H1 (cell line): ENCODE measurements around the gene MGAT5B. TPM values are rescaled to one million over a fixed set of nuclear protein-coding genes. Genes with fewer than 3 reads are reported as not detected.

Source experiments
- CTCF ChIA-PET: fragments of 300-600 bp; sonication (Branson Sonifier 250); formaldehyde crosslinking; loops from one replicate; lab custom pipeline; 2021; ENCODE audit not compliant: partially characterized antibody; lab: Charles Lee
- POLR2A ChIA-PET: fragments of 300-600 bp; sonication (Branson Sonifier 250); formaldehyde crosslinking; loops from one replicate; lab custom pipeline; 2021; ENCODE audit warnings: inconsistent platforms; ENCODE audit not compliant: partially characterized antibody; lab: Charles Lee
- DNase-seq, 2 experiments: peaks; one replicate each; pipeline versions ENCODE4 v3.0.0 to v3.0.0-alpha.2; 2010 to 2022; ENCODE audit warnings: low spot score in 2 of 2, low read depth in 1 of 2, mixed read lengths in 1 of 2
- FAIRE-seq: peaks from 2 replicates; lab custom pipeline; 2011; peaks lifted over from hg19 to GRCh38; lab: Jason Lieb, UNC
- H2AFZ ChIP-seq: 2 replicates; pipeline ENCODE4 v1.8.1; 2012; ENCODE audit warnings: low read length, inconsistent platforms
- H2AK5ac ChIP-seq: 2 replicates; pipeline ENCODE4 v1.6.1; 2013; ENCODE audit warnings: low read depth, low read length
- H2BK120ac ChIP-seq: replicated peaks from 2 replicates; pipeline ENCODE3; 2013; ENCODE audit warnings: low read depth, low read length, inconsistent platforms
- H2BK12ac ChIP-seq: 2 replicates; pipeline ENCODE4 v1.6.1; 2013; ENCODE audit warnings: low read depth, low read length
- H2BK15ac ChIP-seq: 2 replicates; pipeline ENCODE4 v1.6.1; 2013; ENCODE audit warnings: low read length
- H2BK20ac ChIP-seq: 2 replicates; pipeline ENCODE4 v1.6.1; 2013; ENCODE audit warnings: low read length
- H2BK5ac ChIP-seq: 2 replicates; pipeline ENCODE4 v1.6.1; 2013; ENCODE audit warnings: low read depth, low read length
- H3K14ac ChIP-seq: 2 replicates; pipeline ENCODE4 v1.6.1; 2013; ENCODE audit warnings: inconsistent platforms; ENCODE audit not compliant: insufficient read length
- H3K18ac ChIP-seq: 2 replicates; pipeline ENCODE4 v1.6.1; 2013; ENCODE audit warnings: low read length; ENCODE audit errors: extremely low read depth
- H3K23ac ChIP-seq: 2 replicates; pipeline ENCODE4 v1.6.1; 2013; ENCODE audit warnings: inconsistent platforms; ENCODE audit not compliant: insufficient read length
- H3K23me2 ChIP-seq: 2 replicates; pipeline ENCODE4 v1.6.1; 2013; ENCODE audit warnings: low read depth, low read length
- H3K27ac ChIP-seq: 2 replicates; pipeline ENCODE4 v1.6.1; 2011; ENCODE audit warnings: low read depth, low read length, inconsistent platforms
- H3K27me3 ChIP-seq, 4 experiments: replicated peaks in 1 of 4; 1 replicate in 1 of 4; 2 replicates in 3 of 4; pipeline versions ENCODE4 v1.6.1 to v1.8.1; 2011 to 2013; ENCODE audit warnings: low read length in 3 of 4, mild to moderate bottlenecking in 3 of 4, inconsistent platforms in 2 of 4, mixed read lengths in 2 of 4, moderate library complexity in 1 of 4; ENCODE audit not compliant: control insufficient read depth in 3 of 4, insufficient read depth in 3 of 4; ENCODE audit errors: extremely low read depth in 1 of 4
- H3K36me3 ChIP-seq, 4 experiments: 2 replicates each; pipeline versions ENCODE4 v1.6.1 to v1.8.1; 2011 to 2013; ENCODE audit warnings: mild to moderate bottlenecking in 4 of 4, low read length in 3 of 4, moderate library complexity in 2 of 4, control low read depth in 1 of 4, inconsistent platforms in 1 of 4; ENCODE audit not compliant: insufficient read depth in 4 of 4, control insufficient read depth in 2 of 4
- H3K4ac ChIP-seq: replicated peaks from 2 replicates; pipeline ENCODE3; 2013; ENCODE audit warnings: low read length, low read depth, mixed read lengths, inconsistent platforms; ENCODE audit not compliant: insufficient read length
- H3K4me1 ChIP-seq, 4 experiments: replicated peaks in 1 of 4; 1 replicate in 1 of 4; 2 replicates in 3 of 4; pipeline versions ENCODE4 v1.6.1 to v1.8.1; 2011 to 2013; ENCODE audit warnings: low read length in 3 of 4, inconsistent platforms in 2 of 4, mixed read lengths in 1 of 4; ENCODE audit not compliant: insufficient read depth in 4 of 4, control insufficient read depth in 3 of 4
- H3K4me2 ChIP-seq, 2 experiments: 2 replicates each; pipeline versions ENCODE4 v1.6.1 to v1.8.1; 2011 to 2013; ENCODE audit warnings: low read depth in 2 of 2, low read length in 2 of 2, control low read depth in 1 of 2, inconsistent platforms in 1 of 2, mild to moderate bottlenecking in 1 of 2; ENCODE audit not compliant: insufficient read depth in 1 of 2
- H3K4me3 ChIP-seq, 4 experiments: fragments of 200-600, 300-600 bp in 1 of 4; sonication (generic), shearing (Covaris generic), sonication (Bioruptor Twin) in 1 of 4; 2 replicates each; pipeline versions ENCODE4 v1.5.1 to v1.8.1; 2011 to 2016; ENCODE audit warnings: low read length in 4 of 4, low read depth in 3 of 4, control low read depth in 2 of 4, inconsistent platforms in 2 of 4, mild to moderate bottlenecking in 2 of 4, mixed read lengths in 1 of 4, moderate library complexity in 1 of 4; ENCODE audit not compliant: insufficient read depth in 2 of 4; ENCODE audit errors: extremely low read depth in 1 of 4
- H3K56ac ChIP-seq: replicated peaks from 2 replicates; pipeline ENCODE3; 2013; ENCODE audit warnings: low read depth, mild to moderate bottlenecking, mixed read lengths, low read length, inconsistent platforms; ENCODE audit not compliant: insufficient read length
- H3K79me1 ChIP-seq: 2 replicates; pipeline ENCODE4 v1.6.1; 2013; ENCODE audit warnings: low read depth, low read length, control low read depth
- H3K79me2 ChIP-seq, 2 experiments: 2 replicates each; pipeline versions ENCODE4 v1.6.1 to v1.8.1; 2012 to 2013; ENCODE audit warnings: low read length in 2 of 2, mild to moderate bottlenecking in 2 of 2, inconsistent platforms in 1 of 2; ENCODE audit not compliant: insufficient read depth in 2 of 2, control insufficient read depth in 1 of 2
- H3K9ac ChIP-seq, 4 experiments: replicated peaks in 1 of 4; 1 replicate in 1 of 4; 2 replicates in 3 of 4; pipeline versions ENCODE4 v1.6.1 to v1.8.1; 2011 to 2013; ENCODE audit warnings: low read depth in 3 of 4, low read length in 3 of 4, control low read depth in 2 of 4, mild to moderate bottlenecking in 2 of 4, moderate library complexity in 2 of 4, inconsistent platforms in 1 of 4; ENCODE audit errors: extremely low read depth in 1 of 4
- H3K9me3 ChIP-seq, 2 experiments: 2 replicates each; pipeline versions ENCODE4 v1.6.1 to v1.8.1; 2012 to 2013; ENCODE audit warnings: mild to moderate bottlenecking in 2 of 2, moderate library complexity in 2 of 2, control low read depth in 1 of 2, inconsistent platforms in 1 of 2, low read depth in 1 of 2, low read length in 1 of 2, mixed read lengths in 1 of 2; ENCODE audit not compliant: insufficient read depth in 2 of 2
- H4K20me1 ChIP-seq, 2 experiments: replicated peaks in 1 of 2; 2 replicates each; pipeline versions ENCODE3 to v1.8.1; 2011 to 2013; ENCODE audit warnings: inconsistent platforms in 2 of 2, low read length in 2 of 2, mild to moderate bottlenecking in 1 of 2; ENCODE audit not compliant: insufficient read depth in 2 of 2, control insufficient read depth in 1 of 2
- H4K5ac ChIP-seq: 2 replicates; pipeline ENCODE4 v1.6.1; 2013; ENCODE audit warnings: low read length, low read depth, mixed read lengths, inconsistent platforms; ENCODE audit not compliant: insufficient read length
- H4K8ac ChIP-seq: 2 replicates; pipeline ENCODE4 v1.8.0; 2013; ENCODE audit warnings: mild to moderate bottlenecking, moderate library complexity, low read length, inconsistent platforms; ENCODE audit not compliant: insufficient read depth; ENCODE audit errors: extremely low read depth
- H4K91ac ChIP-seq: replicated peaks from 2 replicates; pipeline ENCODE3; 2013; ENCODE audit warnings: low read length, mixed read lengths, inconsistent platforms; ENCODE audit not compliant: insufficient read length
- BRCA1 ChIP-seq: IDR thresholded peaks from 2 replicates; pipeline ENCODE4 v1.6.1; 2012; ENCODE audit warnings: low read depth, low read length, improper control_type of control experiment
- CHD2 ChIP-seq: IDR thresholded peaks from 2 replicates; pipeline ENCODE4 v1.6.1; 2012; ENCODE audit warnings: low read length, improper control_type of control experiment
- HDAC6 ChIP-seq: IDR thresholded peaks from one replicate; pipeline ENCODE4 v1.7.1; 2012; ENCODE audit warnings: low read depth, mild to moderate bottlenecking, inconsistent platforms, low read length, moderate library complexity
- JUN ChIP-seq: IDR thresholded peaks from 2 replicates; pipeline ENCODE4 v1.6.1; 2011; ENCODE audit warnings: low read depth, mild to moderate bottlenecking, improper control_type of control experiment, low read length
- POLR2A ChIP-seq, 2 experiments: IDR thresholded peaks; 1 replicate in 1 of 2; 2 replicates in 1 of 2; pipeline ENCODE4 v1.6.1; 2011; ENCODE audit warnings: low read depth in 2 of 2, low read length in 2 of 2, mild to moderate bottlenecking in 2 of 2; ENCODE audit errors: control extremely low read depth in 1 of 2
- POU5F1 ChIP-seq: IDR thresholded peaks from 2 replicates; pipeline ENCODE4 v1.6.1; 2011; ENCODE audit warnings: low read depth, mild to moderate bottlenecking, low read length, moderate library complexity
- RNF2 ChIP-seq: fragments of 200-900, 300-1000 bp; sonication (generic); IDR thresholded peaks from 2 replicates; pipeline ENCODE4 v1.7.1; 2016; ENCODE audit warnings: borderline replicate concordance, low read depth, mild to moderate bottlenecking, antibody characterized with exemption, low read length; ENCODE audit not compliant: poor library complexity, severe bottlenecking; ENCODE audit errors: missing control alignments
- SAP30 ChIP-seq: fragments of 300-600 bp; sonication (generic); IDR thresholded peaks from 2 replicates; pipeline ENCODE4 v1.7.1; 2012; ENCODE audit warnings: low read length, moderate library complexity, mild to moderate bottlenecking, inconsistent platforms; ENCODE audit not compliant: insufficient read depth, insufficient replicate concordance
- SIRT6 ChIP-seq: IDR thresholded peaks from one replicate; pipeline ENCODE4 v1.7.1; 2012; ENCODE audit warnings: low read length, inconsistent platforms
- SP1 ChIP-seq: IDR thresholded peaks from 2 replicates; pipeline ENCODE4 v1.6.1; 2011; ENCODE audit warnings: low read depth, low read length
- SP2 ChIP-seq: IDR thresholded peaks from 2 replicates; pipeline ENCODE4 v1.6.1; 2012; ENCODE audit warnings: mild to moderate bottlenecking, low read length, inconsistent platforms
- TCF12 ChIP-seq: IDR thresholded peaks from 2 replicates; pipeline ENCODE4 v1.6.1; 2011; ENCODE audit warnings: low read depth, mild to moderate bottlenecking, low read length
- WGBS, 2 experiments: shearing (Covaris generic) in 1 of 2; methylation state at CpG; one replicate each; pipeline versions ENCODE4 v1.1.6 to v1.1.7; 2013 to 2015; ENCODE audit warnings: low lambda C conversion rate in 2 of 2, mixed read lengths in 2 of 2, inconsistent platforms in 1 of 2, low coverage in 1 of 2, missing lambda C conversion rate in 1 of 2; ENCODE audit not compliant: insufficient replicate concordance in 2 of 2, insufficient coverage in 1 of 2, insufficient read length in 1 of 2; ENCODE audit errors: extremely low coverage in 1 of 2, missing lambda C conversion rate in 1 of 2; 5-methylcytosine and 5-hydroxymethylcytosine counted together
- polyA plus RNA-seq, 7 experiments: library from polyadenylated mRNA; depleted of rRNA in 3 of 7; stranded (reverse) in 5 of 7; unstranded in 2 of 7; fragments of >200 nt in 5 of 7; fragments of 200-250 nt in 2 of 7; gene quantifications; 1 replicate in 5 of 7; 2 replicates in 1 of 7; 4 replicates in 1 of 7; pipeline versions ENCODE4 v1.2.1 to v1.2.3, GENCODE V29; 2011 to 2013; ENCODE audit warnings: missing spikeins in 2 of 7, mixed read lengths in 2 of 7
- total RNA-seq: library from RNA; stranded (reverse); fragmentation: NEBNext Ultra II Directional; extraction: Animal tissue kit (Norgen Biotek cat#: 25700); gene quantifications from 2 replicates; pipeline ENCODE4 v1.2.1, GENCODE V29; 2021
- TF ChIP-seq, protein P1 (sequence below): IDR thresholded peaks from 2 replicates; pipeline ENCODE4 v1.6.1; 2012; ENCODE audit warnings: inconsistent platforms
- TF ChIP-seq, protein P2 (sequence below): IDR thresholded peaks from 2 replicates; pipeline ENCODE4 v1.6.1; 2012; ENCODE audit warnings: inconsistent platforms

Gene MGAT5B
- total and polyA plus RNA-seq, 2 of the 8 experiments (the other 6 are each of a cell fraction or from before 2014, with no cell fraction given): 7.9 to 8.2 TPM

DNA sequence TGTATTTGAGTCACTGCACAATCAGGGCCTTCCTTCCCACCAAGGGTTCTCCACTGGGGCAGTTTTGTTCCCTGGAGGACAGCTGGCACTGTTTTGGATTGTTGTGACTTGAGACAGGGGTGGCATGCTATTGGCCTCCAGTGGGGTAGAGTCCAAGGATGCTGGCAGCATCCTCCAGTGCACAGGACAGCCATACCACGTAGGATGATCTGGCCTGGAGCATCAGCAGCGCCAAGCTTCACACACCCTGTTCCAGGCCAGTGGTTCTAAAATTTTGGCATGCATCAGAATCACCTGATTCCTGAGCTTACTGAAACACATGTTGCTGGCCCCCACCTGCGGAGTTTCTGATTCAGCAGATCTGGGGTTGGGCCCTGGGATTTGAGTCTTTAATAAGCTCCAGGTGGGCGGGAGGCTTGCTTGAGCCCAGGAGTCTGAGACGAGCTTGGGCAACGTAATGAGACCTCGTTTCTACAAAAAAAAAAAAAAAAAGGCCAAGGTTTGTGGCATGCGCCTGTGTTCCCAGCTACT lies 83.2 kb downstream of the MGAT5B start:
- no peaks in the 10 kb centered on the region; the same call in 1 of the 2 replicates for H3K23me2 ChIP-seq
- H4K5ac ChIP-seq: no peak overlapping the region
- H3K4me3 ChIP-seq: no peak overlapping the region
- no peak overlapping the region for H2BK120ac ChIP-seq
- no peaks in the 10 kb centered on the region for H4K20me1 ChIP-seq
- no peak overlapping the region for H2BK12ac ChIP-seq
- H2BK20ac ChIP-seq: no peak overlapping the region
- H3K4me2 ChIP-seq: no peak overlapping the region
- no peaks in the 10 kb centered on the region for H3K79me2 ChIP-seq
- H3K23ac ChIP-seq: no peak overlapping the region
- H3K4me1 ChIP-seq: no peaks in the 10 kb centered on the region; a peak in 1 of 7 replicates
- 87% methylated on average over 5 of the region's 8 CpGs; no CpG with 5 or more reads in 1 of the 2 experiments for WGBS, 2 experiments
- H3K4ac ChIP-seq: no peak overlapping the region
- H3K14ac ChIP-seq: no peak overlapping the region
- no peak overlapping the region; the same call in 1 of the 2 replicates for H3K18ac ChIP-seq
- H3K27me3 ChIP-seq: no peaks in the 10 kb centered on the region
- no peaks in the 10 kb centered on the region for H3K9me3 ChIP-seq
- no peak overlapping the region for H3K56ac ChIP-seq
- no peak overlapping the region for H2BK15ac ChIP-seq
- no peak overlapping the region for H3K9ac ChIP-seq
- no peak overlapping the region for H4K8ac ChIP-seq
- ChIA-PET CTCF (interaction anchor here (0.7 to 1.9 kb wide), 4 partner anchors 10 to 387 kb away, joined by 3 to 4 read pairs (median 3); no protein-coding TSS in a partner anchor), POLR2A (interaction anchor here (1.5 kb wide), 1 partner anchor 12 kb away, joined by 4 read pairs; no protein-coding TSS in a partner anchor)
- no peak overlapping the region for H2AFZ ChIP-seq
- FAIRE-seq (no peak), DNase-seq (no peak)
- no peak overlapping the region for H2AK5ac ChIP-seq
- no peak overlapping the region for H2BK5ac ChIP-seq
- H3K79me1 ChIP-seq: no peaks in the 10 kb centered on the region
- no peaks in the 10 kb centered on the region; a peak in 2 of 8 replicates for H3K36me3 ChIP-seq
- H3K27ac ChIP-seq: no peak overlapping the region
- no peak overlapping the region for H4K91ac ChIP-seq
- TF ChIP-seq RNF2 (no peak), HDAC6 (no peak), SP1 (no peak), POLR2A (IDR thresholded peaks at IDR 0.05; ENCODE audit: control extremely low read depth in 1 of 2, low read depth in 2 of 2, low read length in 2 of 2) (no peak), JUN (no peak), BRCA1 (no peak), POU5F1 (no peak), SIRT6 (no peak), SAP30 (no peak), CHD2 (no peak), SP2 (no peak), TCF12 (no peak)
- TF ChIP-seq, protein P1, sequence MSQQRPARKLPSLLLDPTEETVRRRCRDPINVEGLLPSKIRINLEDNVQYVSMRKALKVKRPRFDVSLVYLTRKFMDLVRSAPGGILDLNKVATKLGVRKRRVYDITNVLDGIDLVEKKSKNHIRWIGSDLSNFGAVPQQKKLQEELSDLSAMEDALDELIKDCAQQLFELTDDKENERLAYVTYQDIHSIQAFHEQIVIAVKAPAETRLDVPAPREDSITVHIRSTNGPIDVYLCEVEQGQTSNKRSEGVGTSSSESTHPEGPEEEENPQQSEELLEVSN: no peak
- TF ChIP-seq, protein P2, sequence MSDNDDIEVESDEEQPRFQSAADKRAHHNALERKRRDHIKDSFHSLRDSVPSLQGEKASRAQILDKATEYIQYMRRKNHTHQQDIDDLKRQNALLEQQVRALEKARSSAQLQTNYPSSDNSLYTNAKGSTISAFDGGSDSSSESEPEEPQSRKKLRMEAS: no peak
